ENCODE data around the gene PODNL1.

Gene PODNL1

DNA sequence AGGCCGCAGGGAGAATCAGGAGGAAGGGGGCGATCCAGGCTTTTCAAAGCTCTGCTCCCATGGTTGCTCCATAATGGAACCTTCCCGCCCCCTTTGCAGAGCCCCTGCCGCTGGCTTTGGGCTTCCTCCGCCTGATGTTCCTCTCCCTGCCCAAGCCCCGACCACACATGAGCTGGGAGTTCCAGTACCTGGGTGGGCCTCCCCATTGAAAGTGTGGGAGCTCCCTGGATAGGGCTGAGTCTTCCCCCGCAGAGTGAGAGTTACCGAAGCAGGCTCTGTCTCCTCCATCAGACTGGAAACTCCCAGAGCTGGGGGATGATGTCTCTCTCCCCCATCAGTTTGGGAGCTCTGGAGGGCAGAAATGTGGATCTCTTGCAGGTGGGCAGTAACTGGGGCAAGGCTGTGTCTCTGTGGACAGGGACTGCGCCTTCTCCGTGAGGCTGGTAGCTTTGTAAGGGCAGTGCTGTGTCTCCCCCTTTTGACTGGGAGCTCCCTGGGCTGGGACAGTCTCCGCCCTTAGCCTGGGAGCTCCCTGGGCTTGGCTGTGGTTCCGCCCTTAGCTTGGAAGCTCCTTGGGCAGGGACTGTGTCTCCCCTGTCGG lies 14.8 kb upstream of the PODNL1 start:
- Mint-ChIP-seq H3K4me1 (peaks cover 23% of the 10 kb centered on the region), H3K9me3 (no peaks in the 10 kb centered on the region)

DNA sequence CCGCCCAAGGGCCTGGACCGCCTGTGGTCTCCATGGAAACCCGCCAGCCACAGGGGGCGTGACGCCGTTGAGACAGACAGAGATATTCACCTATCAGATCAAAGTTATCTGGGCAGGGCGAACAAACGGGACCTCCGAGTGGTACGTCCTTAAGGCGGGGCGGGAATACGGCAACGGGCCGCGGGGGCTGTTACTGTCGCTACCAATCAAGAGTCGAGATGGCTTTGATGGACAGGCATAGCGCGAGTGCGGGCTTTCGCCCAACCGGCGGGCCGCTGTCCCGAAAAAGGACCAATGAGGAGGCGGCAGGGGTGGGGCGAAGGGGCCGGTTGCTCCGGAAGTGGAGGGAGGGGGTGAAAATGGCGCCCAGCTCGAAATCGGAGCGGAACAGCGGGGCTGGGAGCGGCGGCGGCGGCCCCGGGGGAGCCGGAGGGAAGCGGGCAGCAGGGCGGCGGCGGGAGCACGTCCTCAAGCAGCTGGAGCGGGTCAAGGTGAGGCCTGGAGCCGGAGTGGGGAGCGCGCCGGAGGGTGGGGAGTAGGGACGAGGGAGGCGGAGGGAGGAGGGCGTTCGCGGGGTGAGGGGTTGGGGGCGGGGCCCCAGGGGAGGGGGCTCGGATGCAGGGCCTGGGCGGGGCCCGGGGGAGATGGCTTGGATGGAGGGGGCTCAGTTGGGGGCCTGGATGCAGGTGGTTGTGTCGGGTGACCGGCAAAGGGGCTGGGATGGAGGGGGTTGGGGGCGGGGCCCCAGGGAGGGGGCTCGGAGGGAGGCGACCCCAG lies 14.1 kb upstream of the PODNL1 start, which contains the start of gene DCAF15:
DCAF15 (plus strand) TSS at position 356 of the 777 bp plus-strand sequence; CDS start at position 360, 4 bp downstream.
- peak; percentile 99 for ATAC-seq
- H3K27me3 Mint-ChIP-seq: no peaks in the 10 kb centered on the region
- peaks cover 23% of the 10 kb centered on the region for H3K4me1 Mint-ChIP-seq
- H3K4me3 Mint-ChIP-seq: peak within 1 kb of the TSS; percentile 99
- peaks cover 11% of the 10 kb centered on the region for H3K36me3 Mint-ChIP-seq
- no peaks in the 10 kb centered on the region for H3K9me3 Mint-ChIP-seq
- peak within 1 kb of the TSS; percentile 95 for H3K27ac Mint-ChIP-seq

More for the DNA sequence above, 14.8 kb upstream of the PODNL1 start:
- Mint-ChIP-seq H3K36me3 (peaks cover 12% of the 10 kb centered on the region), H3K4me3 (peak overlapping the region; percentile 99), H3K27ac (peak overlapping the region; percentile 95), H3K27me3 (no peaks in the 10 kb centered on the region)
- no peak for ATAC-seq

DNA sequence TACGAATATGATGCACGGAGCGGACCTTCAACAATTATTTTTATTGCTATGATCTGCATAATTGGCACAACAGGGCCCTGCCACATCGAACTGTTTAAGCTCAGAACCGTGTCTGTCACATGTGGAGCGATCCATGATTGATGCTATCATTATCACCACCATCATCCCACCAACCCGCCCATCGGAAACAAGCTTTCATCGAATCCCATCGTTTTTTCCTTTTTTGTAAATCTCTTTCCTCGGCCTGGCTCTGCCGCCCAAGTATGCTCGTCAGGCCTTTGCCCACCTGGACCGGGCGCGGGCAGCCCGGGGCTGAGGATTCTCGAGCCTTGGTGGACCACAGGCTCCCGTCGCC lies 13.6 kb upstream of the PODNL1 start:
- H3K4me1 Mint-ChIP-seq: peaks cover 23% of the 10 kb centered on the region
- H3K36me3 Mint-ChIP-seq: peaks cover 6% of the 10 kb centered on the region
- H3K9me3 Mint-ChIP-seq: no peaks in the 10 kb centered on the region
- peak overlapping the region; percentile 95 for H3K27ac Mint-ChIP-seq
- H3K4me3 Mint-ChIP-seq: peak overlapping the region; percentile 99
- H3K27me3 Mint-ChIP-seq: no peaks in the 10 kb centered on the region
- ATAC-seq: peak; percentile 1

DNA sequence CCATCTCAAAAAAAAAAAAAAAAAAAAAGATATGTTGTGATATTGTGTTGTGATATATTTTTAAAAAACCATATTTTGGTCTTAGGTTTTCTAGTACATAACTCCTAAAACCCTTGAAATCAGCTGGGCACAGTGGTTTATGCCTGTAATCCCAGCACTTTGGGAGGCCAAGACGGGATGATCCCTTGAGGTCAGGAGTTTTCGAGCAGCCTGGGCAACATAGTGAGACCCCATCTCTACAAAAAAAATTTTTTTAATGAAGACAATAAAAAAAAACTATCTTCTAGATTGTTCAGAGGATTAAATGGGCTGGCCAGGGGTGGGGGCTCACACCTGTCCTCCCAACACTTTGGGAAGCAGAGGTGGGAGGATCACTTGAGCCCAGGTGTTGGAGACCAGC lies 12.8 kb upstream of the PODNL1 start:
- H3K4me3 Mint-ChIP-seq: no peak overlapping the region
- ATAC-seq: no peak
- no peak overlapping the region for H3K27ac Mint-ChIP-seq
- no peaks in the 10 kb centered on the region for H3K27me3 Mint-ChIP-seq
- peaks cover 23% of the 10 kb centered on the region for H3K4me1 Mint-ChIP-seq
- H3K9me3 Mint-ChIP-seq: no peaks in the 10 kb centered on the region
- no peaks in the 10 kb centered on the region for H3K36me3 Mint-ChIP-seq

GRCh38 chr19:13946414-13946813 lies 8.2 kb upstream of the PODNL1 start:
- ATAC-seq: no peak
- Mint-ChIP-seq H3K4me1 (peaks cover under 1% of the 10 kb centered on the region), H3K9me3 (no peaks in the 10 kb centered on the region), H3K27ac (no peak overlapping the region), H3K27me3 (no peaks in the 10 kb centered on the region), H3K4me3 (no peak overlapping the region), H3K36me3 (no peaks in the 10 kb centered on the region)

GRCh38 chr19:13942023-13942684 lies 3.9 kb upstream of the PODNL1 start:
- Mint-ChIP-seq H3K9me3 (no peaks in the 10 kb centered on the region), H3K4me1 (no peaks in the 10 kb centered on the region), H3K4me3 (no peak overlapping the region), H3K27me3 (peaks cover 9% of the 10 kb centered on the region), H3K36me3 (no peaks in the 10 kb centered on the region), H3K27ac (no peak overlapping the region)
- no peak for ATAC-seq

DNA sequence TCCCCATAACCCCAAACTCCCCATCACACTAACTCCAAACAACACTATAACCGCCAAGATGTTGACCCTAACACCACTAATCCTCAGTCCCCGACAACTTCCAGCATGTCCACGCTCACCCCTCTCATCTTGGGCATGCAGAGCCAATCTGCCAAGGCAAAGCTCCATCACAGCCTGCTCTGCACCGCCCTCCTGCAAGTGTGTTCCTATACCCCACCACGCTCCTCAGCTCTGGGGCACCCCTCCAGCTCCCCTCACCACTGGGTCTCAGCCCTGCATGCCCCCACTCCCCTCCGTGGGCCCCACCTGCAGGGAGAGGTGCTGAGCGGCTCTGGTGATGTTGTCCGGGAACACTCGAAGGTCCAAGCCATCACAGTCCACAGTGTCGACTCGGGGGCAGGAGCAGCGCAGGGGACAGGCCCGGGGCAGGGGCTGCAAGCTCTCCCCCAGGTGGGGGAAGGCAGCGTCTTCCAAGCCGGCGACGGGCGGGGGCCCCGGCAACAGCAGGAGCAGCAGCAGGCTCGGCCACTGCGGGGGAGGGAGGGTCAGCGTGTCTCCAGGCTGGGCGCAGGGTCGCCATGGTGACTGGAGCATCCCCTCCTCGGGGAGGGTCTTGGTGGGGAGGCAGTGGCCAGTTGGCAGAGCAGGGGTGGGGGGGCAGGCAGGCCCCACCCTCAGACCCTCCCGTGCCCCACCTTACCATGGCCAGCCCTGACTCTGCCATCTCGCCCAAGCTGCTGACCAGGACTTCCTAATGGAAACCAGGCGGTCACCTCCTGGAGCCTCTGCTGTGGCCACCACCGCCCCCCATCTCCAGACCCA lies 527 bp downstream of the PODNL1 start:
- H3K4me1 Mint-ChIP-seq: peaks cover 17% of the 10 kb centered on the region
- H3K4me3 Mint-ChIP-seq: no peak overlapping the region
- H3K27me3 Mint-ChIP-seq: peaks cover 50% of the 10 kb centered on the region
- H3K27ac Mint-ChIP-seq: no peak overlapping the region
- ATAC-seq: no peak
- no peaks in the 10 kb centered on the region for H3K9me3 Mint-ChIP-seq
- H3K36me3 Mint-ChIP-seq: no peaks in the 10 kb centered on the region

GRCh38 chr19:13935765-13936510 lies 2.3 kb downstream of the PODNL1 start:
- ATAC-seq: no peak
- H3K9me3 Mint-ChIP-seq: no peaks in the 10 kb centered on the region
- H3K27me3 Mint-ChIP-seq: peaks cover 50% of the 10 kb centered on the region
- no peak overlapping the region for H3K27ac Mint-ChIP-seq
- H3K36me3 Mint-ChIP-seq: no peaks in the 10 kb centered on the region
- H3K4me1 Mint-ChIP-seq: peaks cover 17% of the 10 kb centered on the region
- no peak overlapping the region for H3K4me3 Mint-ChIP-seq

- Mint-ChIP-seq H3K4me1 (peaks cover 17% of the 10 kb centered on the region), H3K27ac (no peak overlapping the region), H3K9me3 (no peaks in the 10 kb centered on the region), H3K4me3 (no peak overlapping the region), H3K36me3 (no peaks in the 10 kb centered on the region), H3K27me3 (peaks cover 50% of the 10 kb centered on the region)
- no peak for ATAC-seq
These were observed 3.5 kb downstream of the PODNL1 start for GRCh38 chr19:13934785-13935109.

DNA sequence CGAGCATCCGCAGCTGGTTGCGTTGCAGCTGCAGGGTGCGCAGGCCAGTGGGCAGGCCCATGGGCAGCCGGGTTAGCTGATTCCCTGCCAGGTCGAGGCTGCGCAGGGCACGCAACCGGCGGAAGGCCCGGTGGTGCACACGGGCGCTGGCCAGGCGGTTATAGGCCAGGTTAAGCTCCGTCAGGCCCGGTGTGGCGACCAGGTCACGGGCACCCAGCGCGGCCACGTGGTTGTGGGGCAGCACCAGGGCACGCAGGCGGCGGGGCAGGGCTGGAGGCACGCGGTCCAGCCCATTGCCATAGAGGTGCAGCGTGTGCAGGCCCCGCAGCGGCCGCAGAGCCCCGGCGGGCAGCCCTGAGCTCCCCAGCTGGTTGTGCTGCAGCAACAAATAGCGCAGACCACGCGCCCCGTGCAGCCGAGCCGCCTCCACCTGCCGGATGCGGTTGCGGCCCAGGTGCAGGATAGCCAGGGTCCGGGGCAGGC lies 5.3 kb downstream of the PODNL1 start:
- peak; percentile 22 for ATAC-seq

GRCh38 chr19:13932149-13932637 lies 6.0 kb downstream of the PODNL1 start:
- Mint-ChIP-seq H3K36me3 (peaks cover 11% of the 10 kb centered on the region), H3K27me3 (peaks cover 41% of the 10 kb centered on the region), H3K9me3 (no peaks in the 10 kb centered on the region), H3K4me1 (peaks cover 17% of the 10 kb centered on the region), H3K27ac (no peak overlapping the region), H3K4me3 (no peak overlapping the region)
- no peak for ATAC-seq

More for the DNA sequence above, 5.3 kb downstream of the PODNL1 start:
- no peak overlapping the region for H3K27ac Mint-ChIP-seq
- no peaks in the 10 kb centered on the region for H3K9me3 Mint-ChIP-seq
- peaks cover 17% of the 10 kb centered on the region for H3K4me1 Mint-ChIP-seq
- peaks cover 6% of the 10 kb centered on the region for H3K36me3 Mint-ChIP-seq
- no peak overlapping the region for H3K4me3 Mint-ChIP-seq
- peaks cover 49% of the 10 kb centered on the region for H3K27me3 Mint-ChIP-seq

GRCh38 chr19:13931391-13932148 lies 6.6 kb downstream of the PODNL1 start:
- Mint-ChIP-seq H3K36me3 (peaks cover 17% of the 10 kb centered on the region), H3K4me1 (peaks cover 17% of the 10 kb centered on the region)
- no peak for ATAC-seq

GRCh38 chr19:13930402-13930801 lies 7.8 kb downstream of the PODNL1 start:
- Mint-ChIP-seq H3K27ac (no peak overlapping the region), H3K36me3 (peaks cover 25% of the 10 kb centered on the region), H3K4me3 (no peak overlapping the region), H3K27me3 (peaks cover 25% of the 10 kb centered on the region), H3K4me1 (peaks cover 17% of the 10 kb centered on the region), H3K9me3 (no peaks in the 10 kb centered on the region)
- ATAC-seq: no peak

More at GRCh38 chr19:13931391-13932148, 6.6 kb downstream of the PODNL1 start:
- no peaks in the 10 kb centered on the region for H3K9me3 Mint-ChIP-seq
- no peak overlapping the region for H3K27ac Mint-ChIP-seq
- H3K27me3 Mint-ChIP-seq: peaks cover 37% of the 10 kb centered on the region
- no peak overlapping the region for H3K4me3 Mint-ChIP-seq

GRCh38 chr19:13929956-13930355 lies 8.3 kb downstream of the PODNL1 start:
- Mint-ChIP-seq H3K4me3 (no peak overlapping the region), H3K27me3 (peaks cover 21% of the 10 kb centered on the region), H3K9me3 (no peaks in the 10 kb centered on the region), H3K27ac (no peak overlapping the region), H3K4me1 (peaks cover 15% of the 10 kb centered on the region), H3K36me3 (peaks cover 30% of the 10 kb centered on the region)
- no peak for ATAC-seq
